Measurements from ENCODE around the gene OSMR. TPM values are rescaled to one million over a fixed set of nuclear protein-coding genes. Genes with fewer than 3 reads are reported as not detected.

OSMR gene
- total RNA-seq, 1 experiment from 2014 or later, result 46.0 TPM

- BruUV-seq (replicated peaks), result no TSS peak
- Histone ChIP-seq H3K4me3 (replicated peaks in 1 of 2; ENCODE audit: low read depth in 1 of 2, low read length in 2 of 2) (no peak overlapping the region), H3K79me2 (ENCODE audit: insufficient read depth, low read length) (no peaks in the 10 kb centered on the region), H3K27ac (ENCODE audit: low read depth, low read length) (no peak overlapping the region), H3K36me3 (ENCODE audit: control insufficient read depth in 1 of 2, insufficient read depth in 2 of 2, low read length in 2 of 2) (peaks cover 14 to 43% of the 10 kb centered on the region in 2 experiments; a peak in 2 of 4 replicates), H3K9me3 (ENCODE audit: control insufficient read depth in 1 of 2, insufficient read depth in 1 of 2, low read depth in 1 of 2, low read length in 2 of 2) (no peaks in the 10 kb centered on the region), H3K27me3 (ENCODE audit: insufficient read depth, low read length) (no peaks in the 10 kb centered on the region), H3K9ac (ENCODE audit: low read length) (no peak overlapping the region), H2AFZ (ENCODE audit: low read depth, low read length, poor library complexity, severe bottlenecking) (no peak overlapping the region), H3K4me1 (ENCODE audit: control insufficient read depth in 1 of 2, insufficient read depth in 2 of 2, low read length in 2 of 2) (no peaks in the 10 kb centered on the region), H4K20me1 (ENCODE audit: insufficient read depth) (no peaks in the 10 kb centered on the region), H3K4me2 (ENCODE audit: low read length) (no peak overlapping the region), H3K9me2 (ENCODE audit: insufficient read depth) (no peaks in the 10 kb centered on the region)
- TF ChIP-seq ZBTB33 (IDR thresholded peaks at IDR 0.05; ENCODE audit: extremely low read depth, insufficient replicate concordance, low read length), result no peak
- no peak for TF ChIP-seq MAX (IDR thresholded peaks at IDR 0.05)
- no peak for TF ChIP-seq SRF (IDR thresholded peaks at IDR 0.05; ENCODE audit: low read depth)
- no peak for TF ChIP-seq FOSL1 (IDR thresholded peaks at IDR 0.05; ENCODE audit: low read depth)
- TF ChIP-seq CBX3 (IDR thresholded peaks at IDR 0.05; ENCODE audit: low read depth), result no peak
- no peak for TF ChIP-seq ATF3 (IDR thresholded peaks at IDR 0.05)
- TF ChIP-seq CTCF (IDR thresholded peaks at IDR 0.05 in 2 of 3, conservative IDR thresholded peaks at IDR 0.05 in 1 of 3; ENCODE audit: borderline replicate concordance in 1 of 3, insufficient read depth in 1 of 3, low read depth in 2 of 3, low read length in 2 of 3), result no peak
- TF ChIP-seq EZH2 (IDR thresholded peaks at IDR 0.05), result no peak
- TF ChIP-seq EGR1 (IDR thresholded peaks at IDR 0.05; ENCODE audit: low read depth), result no peak
- TF ChIP-seq YY1 (IDR thresholded peaks at IDR 0.05; ENCODE audit: extremely low read depth, insufficient replicate concordance, low read depth, low read length), result no peak
- no peak for TF ChIP-seq CEBPB (IDR thresholded peaks at IDR 0.05; ENCODE audit: low read depth)
- no peak for TF ChIP-seq POLR2A (IDR thresholded peaks at IDR 0.05; ENCODE audit: borderline replicate concordance, extremely low read depth, insufficient read depth, insufficient read length)
- DNase-seq (ENCODE audit: low read depth, low spot score) (no peak), ATAC-seq (no peak)
- intact Hi-C loops (cut with micrococcal nuclease), result no loop called here
- ChIA-PET CTCF (no interaction called here), POLR2A (no interaction called here), RAD21 (ENCODE audit: low non-redundant PET in 1 of 2, low total read pairs in 2 of 2, uncharacterized antibody in 2 of 2, unreplicated experiment in 2 of 2) (no interaction called here)
Observed at GRCh38 chr5:38885208-38885607, 39.4 kb downstream of the OSMR start.

All from HCT116 (cell line).